Kidney capillary endothelial cell (primary cell): ENCODE results near the gene CCNL2.
A peak's percentile ranks its signal among the peaks of the same experiment; 100 is the strongest.
"Not testable (repeated sequence)": the region's sequence is repeated elsewhere in the genome, so short reads cannot be mapped to it uniquely, and the experiment has no call there.

Experiments
- DNase-seq: peaks from one replicate; pipeline ENCODE4 v3.0.0-alpha.2; 2018; ENCODE audit warnings: low spot score

Gene CCNL2

GRCh38 chr1:1399872-1400575, 889 bp upstream of the CCNL2 start:
- DNase-seq = no peak

GRCh38 chr1:1398677-1399186, 403 bp downstream of the CCNL2 start:
- DNase-seq = no peak

GRCh38 chr1:1397839-1398523, 1.2 kb downstream of the CCNL2 start:
- no peak for DNase-seq

GRCh38 chr1:1395166-1395565, 4.0 kb downstream of the CCNL2 start:
- DNase-seq = no peak

GRCh38 chr1:1394116-1394515, 5.0 kb downstream of the CCNL2 start:
- DNase-seq = no peak

GRCh38 chr1:1393428-1393827, 5.7 kb downstream of the CCNL2 start:
- no peak for DNase-seq

GRCh38 chr1:1393014-1393413, 6.1 kb downstream of the CCNL2 start:
- DNase-seq = no peak

GRCh38 chr1:1391225-1391624, 7.9 kb downstream of the CCNL2 start:
- DNase-seq = no peak

- DNase-seq = no peak
These were observed 8.5 kb downstream of the CCNL2 start for GRCh38 chr1:1390675-1391074.

GRCh38 chr1:1388078-1388472, 11.1 kb downstream of the CCNL2 start:
- no peak for DNase-seq

- DNase-seq = no peak
These were observed 11.7 kb downstream of the CCNL2 start for GRCh38 chr1:1387098-1388077.

GRCh38 chr1:1385931-1386330, 13.2 kb downstream of the CCNL2 start:
- DNase-seq = no peak

GRCh38 chr1:1385339-1385738, 13.8 kb downstream of the CCNL2 start:
- not testable (repeated sequence) for DNase-seq

- no peak for DNase-seq
These were observed 17.8 kb downstream of the CCNL2 start for GRCh38 chr1:1381294-1381693.

GRCh38 chr1:1380860-1381259, 18.3 kb downstream of the CCNL2 start:
- DNase-seq = no peak

- DNase-seq = no peak
These were observed 21.5 kb downstream of the CCNL2 start for GRCh38 chr1:1377540-1378205.

GRCh38 chr1:1376551-1377226, 22.4 kb downstream of the CCNL2 start:
- no peak for DNase-seq

GRCh38 chr1:1374929-1375662, 24.0 kb downstream of the CCNL2 start, which contains the start of gene AURKAIP1:
TSS of gene AURKAIP1 (minus strand) at chr1:1375207. CDS start at chr1:1374756, 451 bp downstream.
- DNase-seq = peak; percentile 99

GRCh38 chr1:1374589-1374928, 24.6 kb downstream of the CCNL2 start:
- DNase-seq = no peak

GRCh38 chr1:1373815-1374588, 25.1 kb downstream of the CCNL2 start:
- DNase-seq = no peak
